H1 (cell line): ENCODE data around the gene CNST. TPM values are rescaled to one million over a fixed set of nuclear protein-coding genes. Genes with fewer than 3 reads are reported as not detected.

Source experiments
- PHF8 ChIP-seq: fragments of 200-600 bp; sonication (generic); conservative IDR thresholded peaks from 2 replicates; pipeline ENCODE4 v1.7.1; 2012; ENCODE audit warnings: low read depth, mild to moderate bottlenecking, inconsistent platforms, low read length, moderate library complexity
- polyA plus RNA-seq, 7 experiments: library from polyadenylated mRNA; depleted of rRNA in 3 of 7; stranded (reverse) in 5 of 7; unstranded in 2 of 7; fragments of >200 nt in 5 of 7; fragments of 200-250 nt in 2 of 7; gene quantifications; 1 replicate in 5 of 7; 2 replicates in 1 of 7; 4 replicates in 1 of 7; pipeline versions ENCODE4 v1.2.1 to v1.2.3, GENCODE V29; 2011 to 2013; ENCODE audit warnings: missing spikeins in 2 of 7, mixed read lengths in 2 of 7
- total RNA-seq: library from RNA; stranded (reverse); fragmentation: NEBNext Ultra II Directional; extraction: Animal tissue kit (Norgen Biotek cat#: 25700); gene quantifications from 2 replicates; pipeline ENCODE4 v1.2.1, GENCODE V29; 2021

CNST gene
- total and polyA plus RNA-seq, 2 of the 8 experiments (the other 6 are each of a cell fraction or from before 2014, with no cell fraction given) = 5.3 to 21.3 TPM

DNA sequence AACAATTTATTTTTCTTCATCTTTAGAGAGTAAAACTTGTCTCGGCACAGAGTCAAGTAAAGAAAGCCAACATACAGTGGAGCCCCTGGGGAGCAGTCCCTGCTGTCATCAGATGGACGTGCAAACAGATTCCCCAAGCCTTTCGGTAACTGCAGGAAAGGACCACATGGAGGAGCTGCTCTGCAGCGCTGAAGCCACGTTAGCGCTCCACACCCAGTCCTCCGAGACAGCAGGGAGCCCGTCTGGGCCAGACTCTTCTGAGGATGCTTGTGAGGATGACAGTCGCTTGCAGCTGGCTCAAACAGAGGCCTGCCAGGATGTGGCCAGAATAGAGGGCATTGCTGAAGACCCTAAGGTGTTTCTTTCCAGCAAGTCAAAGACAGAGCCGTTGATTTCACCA lies 80.9 kb downstream of the CNST start (continued):
- TF ChIP-seq PHF8 = no peak
